Vagina (tissue), 2 donors: Measurements from ENCODE around the gene NOSIP.

Experiments
- POLR2A ChIP-seq, 2 donors: fragments of 450-650 bp; IDR thresholded peaks; one replicate each; pipeline ENCODE4 v1.6.1; 2017; ENCODE audit warnings: antibody characterized with exemption in 2 of 2, mild to moderate bottlenecking in 2 of 2, moderate library complexity in 2 of 2
- POLR2AphosphoS5 ChIP-seq, 2 donors: sonication (generic); formaldehyde crosslinking; IDR thresholded peaks; one replicate each; pipeline ENCODE4 v1.9.0; 2017; ENCODE audit warnings: antibody characterized with exemption in 2 of 2, mild to moderate bottlenecking in 2 of 2, low read depth in 1 of 2; ENCODE audit not compliant: insufficient read depth in 1 of 2
- TF ChIP-seq, protein P1 (sequence below), 3 experiments: fragments of 450-650 bp in 2 of 3; fragments of 200-600 bp in 1 of 3; sonication (generic) in 1 of 3; IDR thresholded peaks; one replicate each; pipeline ENCODE4 v1.5.1; 2017 to 2019; ENCODE audit warnings: antibody characterized with exemption in 3 of 3, mild to moderate bottlenecking in 2 of 3, moderate library complexity in 2 of 3

DNA sequence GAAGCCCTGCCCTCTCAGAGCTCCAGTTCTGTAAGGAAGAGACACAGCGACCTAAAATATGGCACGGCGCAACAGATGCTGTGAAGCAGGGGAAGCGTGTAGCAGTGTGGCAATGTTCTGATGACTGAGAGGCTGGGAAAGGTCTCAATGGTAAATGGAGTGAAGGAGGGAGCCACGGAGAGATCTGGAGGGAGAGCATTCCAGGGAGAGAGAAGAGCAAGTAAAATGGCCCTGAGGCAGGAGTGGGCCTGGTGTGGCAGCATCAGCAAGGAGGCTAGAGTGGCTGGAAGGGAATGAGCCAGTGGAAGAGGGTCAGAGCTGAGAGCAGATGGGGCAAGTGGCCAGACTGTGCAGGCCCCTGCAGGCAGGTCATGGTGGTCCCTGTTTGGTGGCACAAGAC, 36.2 kb downstream of the NOSIP start:
- TF ChIP-seq, protein P1, sequence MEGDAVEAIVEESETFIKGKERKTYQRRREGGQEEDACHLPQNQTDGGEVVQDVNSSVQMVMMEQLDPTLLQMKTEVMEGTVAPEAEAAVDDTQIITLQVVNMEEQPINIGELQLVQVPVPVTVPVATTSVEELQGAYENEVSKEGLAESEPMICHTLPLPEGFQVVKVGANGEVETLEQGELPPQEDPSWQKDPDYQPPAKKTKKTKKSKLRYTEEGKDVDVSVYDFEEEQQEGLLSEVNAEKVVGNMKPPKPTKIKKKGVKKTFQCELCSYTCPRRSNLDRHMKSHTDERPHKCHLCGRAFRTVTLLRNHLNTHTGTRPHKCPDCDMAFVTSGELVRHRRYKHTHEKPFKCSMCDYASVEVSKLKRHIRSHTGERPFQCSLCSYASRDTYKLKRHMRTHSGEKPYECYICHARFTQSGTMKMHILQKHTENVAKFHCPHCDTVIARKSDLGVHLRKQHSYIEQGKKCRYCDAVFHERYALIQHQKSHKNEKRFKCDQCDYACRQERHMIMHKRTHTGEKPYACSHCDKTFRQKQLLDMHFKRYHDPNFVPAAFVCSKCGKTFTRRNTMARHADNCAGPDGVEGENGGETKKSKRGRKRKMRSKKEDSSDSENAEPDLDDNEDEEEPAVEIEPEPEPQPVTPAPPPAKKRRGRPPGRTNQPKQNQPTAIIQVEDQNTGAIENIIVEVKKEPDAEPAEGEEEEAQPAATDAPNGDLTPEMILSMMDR (IDR thresholded peaks at IDR 0.05), result no peak
- TF ChIP-seq POLR2A (IDR thresholded peaks at IDR 0.05) (no peak), POLR2AphosphoS5 (IDR thresholded peaks at IDR 0.05; ENCODE audit: insufficient read depth in 1 of 2, low read depth in 1 of 2) (no peak)
